ENCODE data around the gene SLC8A1.

Gene SLC8A1

GRCh38 chr2:40155728-40156127 is 296.2 kb downstream of the SLC8A1 start:
- DNase-seq (ENCODE audit: low spot score), result no peak

- DNase-seq (ENCODE audit: low spot score), result no peak
These were observed 301.6 kb downstream of the SLC8A1 start for GRCh38 chr2:40150266-40150665.

- DNase-seq (ENCODE audit: low spot score), result no peak
These were observed 303.6 kb downstream of the SLC8A1 start for GRCh38 chr2:40148334-40148733.

- DNase-seq (ENCODE audit: low spot score), result no peak
These were observed 304.5 kb downstream of the SLC8A1 start for GRCh38 chr2:40147360-40147759.

GRCh38 chr2:40144022-40144421 is 307.9 kb downstream of the SLC8A1 start:
- DNase-seq (ENCODE audit: low spot score), result no peak

DNA sequence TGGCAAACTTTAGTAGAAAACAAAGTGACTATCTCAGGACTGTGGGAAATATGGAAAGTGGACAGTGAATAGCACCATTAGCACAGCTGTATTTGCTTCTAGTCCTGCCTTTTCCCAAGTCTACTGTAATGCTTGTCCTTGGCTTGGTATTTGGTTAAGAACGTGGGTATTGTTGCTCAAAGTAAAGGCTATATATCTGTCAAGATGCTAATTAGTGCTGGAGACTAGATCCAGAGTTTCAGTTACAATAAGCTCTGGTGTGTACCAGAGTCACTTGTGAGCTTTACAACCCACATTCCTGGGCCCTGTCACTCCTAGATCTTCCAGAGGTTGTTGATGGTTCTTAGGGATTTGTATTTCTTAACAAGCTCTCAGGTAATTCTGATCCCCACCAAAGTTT is 313.6 kb downstream of the SLC8A1 start:
- no peak for DNase-seq (ENCODE audit: low spot score)

GRCh38 chr2:40131081-40131704 is 320.7 kb downstream of the SLC8A1 start:
- DNase-seq (ENCODE audit: low spot score), result no peak

DNA sequence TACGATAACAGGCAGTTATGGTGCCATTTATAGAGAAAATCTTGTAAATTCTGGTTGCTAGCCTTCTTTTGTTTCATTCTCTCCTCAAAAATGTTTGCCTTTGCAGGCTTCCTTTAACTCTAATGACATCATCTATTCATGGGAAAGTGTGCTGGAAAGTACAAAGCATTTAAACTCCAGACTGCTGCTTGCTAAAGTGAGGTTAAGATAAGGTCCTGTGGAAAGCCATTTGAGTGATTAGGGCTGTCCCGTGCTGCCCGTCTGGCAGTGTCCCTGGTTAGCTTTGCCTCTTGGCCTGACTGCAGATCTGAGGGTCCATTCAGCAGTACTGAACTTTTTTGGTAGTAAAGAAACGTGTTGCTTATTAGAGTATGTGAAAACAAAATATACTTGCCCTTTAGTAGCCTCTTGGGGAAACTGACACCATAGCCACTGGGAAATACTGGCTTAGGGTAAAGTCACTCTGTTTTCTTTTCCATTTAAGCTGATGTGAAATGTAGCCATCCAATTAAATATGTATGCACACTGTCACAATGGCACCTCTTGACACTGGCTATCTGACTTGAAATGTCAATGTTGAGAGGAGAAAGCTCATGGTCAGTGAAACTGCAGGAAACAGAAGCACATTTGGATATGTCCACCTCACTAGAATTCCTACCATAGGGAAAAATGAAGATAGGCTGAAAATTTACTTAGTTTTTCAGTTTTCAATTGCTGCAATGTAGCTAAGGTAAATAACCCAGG is 321.5 kb downstream of the SLC8A1 start:
- DNase-seq (ENCODE audit: low spot score), result no peak

GRCh38 chr2:40129725-40130124 is 322.2 kb downstream of the SLC8A1 start:
- no peak for DNase-seq (ENCODE audit: low spot score)

GRCh38 chr2:40128796-40129195 is 323.1 kb downstream of the SLC8A1 start:
- DNase-seq (ENCODE audit: low spot score), result no peak

DNA sequence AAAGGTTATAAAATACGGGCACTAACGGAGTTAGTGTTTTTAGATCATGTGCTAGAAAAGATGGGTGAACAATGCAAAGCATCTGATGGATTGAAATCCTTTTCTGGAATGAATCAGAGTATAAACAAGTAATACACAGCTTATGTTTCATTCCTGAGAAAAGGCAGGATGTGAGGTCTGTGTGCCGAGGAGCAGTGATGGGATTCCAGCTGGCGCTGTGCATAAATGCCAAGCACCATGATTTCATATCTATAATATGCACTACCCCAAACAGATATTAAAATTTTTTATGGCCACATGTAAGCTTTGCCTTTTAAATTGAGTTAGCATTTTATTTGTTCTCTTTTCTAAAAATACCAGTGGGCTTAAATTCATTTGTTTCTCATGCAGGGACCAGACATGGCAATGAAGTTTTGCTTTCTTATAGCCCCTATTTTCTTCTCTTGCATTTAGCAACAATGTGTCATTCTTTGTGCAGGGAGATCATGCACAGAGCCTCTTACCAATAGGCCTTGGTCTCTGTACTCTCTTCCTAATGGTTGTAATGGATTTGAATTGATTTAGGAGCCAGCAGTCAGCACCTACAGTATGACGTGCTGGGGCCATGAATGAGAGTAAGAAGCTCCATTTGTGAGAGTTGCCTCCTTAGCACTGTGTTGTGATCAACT is 323.9 kb downstream of the SLC8A1 start:
- DNase-seq (ENCODE audit: low spot score), result no peak

DNA sequence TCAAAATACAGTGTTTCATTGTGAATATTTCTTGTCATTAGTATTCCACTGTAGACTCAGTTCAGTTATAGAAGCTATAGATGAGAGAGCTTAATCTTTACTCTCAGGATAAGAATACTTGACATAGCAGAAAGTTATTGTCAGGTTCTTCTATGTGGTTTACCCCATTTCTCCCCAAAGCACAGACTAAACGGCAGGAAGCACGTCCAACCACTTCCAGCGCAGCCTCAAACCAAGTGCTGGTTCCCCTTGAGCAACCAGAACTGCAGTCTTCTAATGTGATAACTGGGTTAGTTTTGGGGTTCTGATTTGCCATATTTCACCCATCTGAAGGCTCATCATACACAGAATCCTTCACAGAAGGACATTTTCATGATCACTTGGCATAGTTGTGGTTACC is 324.7 kb downstream of the SLC8A1 start:
- DNase-seq (ENCODE audit: low spot score), result no peak

DNA sequence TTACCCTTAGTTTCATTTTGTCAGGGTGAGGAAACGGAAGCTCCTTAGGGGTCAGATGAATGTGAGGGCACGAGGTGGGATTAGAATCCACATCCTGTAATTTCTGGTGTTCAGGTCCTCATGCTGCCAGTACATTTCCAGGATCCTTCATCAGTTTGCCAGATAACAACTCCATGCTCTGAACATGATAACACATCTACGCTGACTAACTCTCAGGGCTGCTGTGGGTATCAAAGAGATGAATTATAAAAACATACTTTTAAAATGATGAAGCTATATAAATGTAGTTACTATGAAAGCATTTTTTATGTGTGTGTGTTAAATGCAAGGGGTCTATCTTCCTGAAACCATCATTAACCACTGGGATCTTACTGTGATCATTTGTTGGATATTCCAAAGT is 325.9 kb downstream of the SLC8A1 start:
- no peak for DNase-seq (ENCODE audit: low spot score)

GRCh38 chr2:40123746-40124145 is 328.1 kb downstream of the SLC8A1 start:
- no peak for DNase-seq (ENCODE audit: low spot score)

GRCh38 chr2:40123326-40123725 is 328.6 kb downstream of the SLC8A1 start:
- DNase-seq (ENCODE audit: low spot score), result no peak

DNA sequence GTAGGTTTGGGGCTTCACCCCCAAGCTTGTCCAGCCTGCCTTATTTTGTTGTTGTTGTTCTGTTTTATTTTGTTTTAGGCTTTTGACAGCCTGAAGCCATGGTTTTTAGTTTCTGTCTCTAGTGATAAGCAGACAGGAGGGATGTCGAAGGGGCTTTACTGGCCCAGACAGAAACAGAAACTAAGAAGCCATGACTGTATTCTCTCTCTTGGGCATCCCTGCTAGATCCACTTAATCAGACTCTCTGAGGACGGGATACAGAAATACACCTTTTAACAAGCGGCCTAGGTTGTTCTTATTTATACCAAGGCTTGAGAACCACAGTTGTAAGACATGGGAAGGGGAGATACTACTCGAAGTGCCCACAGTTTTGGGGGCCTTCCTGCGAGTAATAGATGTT is 330.9 kb downstream of the SLC8A1 start:
- DNase-seq (ENCODE audit: low spot score), result no peak

DNA sequence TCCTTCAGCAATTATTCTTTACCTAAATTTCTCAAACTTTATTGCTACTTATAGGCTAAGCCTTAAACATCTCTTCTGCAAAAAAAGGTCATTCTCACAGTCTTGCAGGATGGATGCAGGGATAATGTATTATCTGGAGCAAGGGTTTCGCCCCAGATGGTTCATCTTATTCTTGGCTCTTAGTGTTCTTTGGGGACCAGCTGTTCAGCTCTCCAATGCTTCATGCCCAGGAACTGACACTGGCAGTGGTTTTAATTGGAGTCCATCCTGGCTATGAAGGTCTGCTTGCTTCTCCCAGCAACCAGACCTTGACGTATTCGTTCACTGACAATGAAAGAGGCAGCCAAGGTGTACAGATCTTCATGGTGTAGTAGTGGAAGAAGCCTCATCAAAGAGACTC is 331.9 kb downstream of the SLC8A1 start:
- no peak for DNase-seq (ENCODE audit: low spot score)

DNA sequence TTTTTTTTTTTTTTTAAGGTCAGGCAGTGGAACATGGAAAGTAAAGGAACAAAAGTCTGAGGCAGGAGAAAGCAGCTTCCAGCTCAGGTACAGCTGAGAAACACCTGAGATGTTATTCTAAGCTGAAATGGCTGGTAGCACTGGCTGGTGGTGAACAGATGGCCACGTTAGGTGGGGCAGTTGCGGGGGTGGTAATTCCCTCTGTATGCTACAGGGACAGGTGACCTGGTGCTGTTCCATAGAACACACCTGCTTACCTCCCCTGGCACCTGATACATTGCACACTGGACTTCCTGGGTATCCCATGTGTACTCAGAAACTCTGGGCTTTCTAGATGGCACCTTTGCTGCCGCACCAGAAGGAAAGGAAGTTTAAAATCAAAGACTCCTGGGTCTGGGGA is 333.3 kb downstream of the SLC8A1 start:
- DNase-seq (ENCODE audit: low spot score), result no peak

DNA sequence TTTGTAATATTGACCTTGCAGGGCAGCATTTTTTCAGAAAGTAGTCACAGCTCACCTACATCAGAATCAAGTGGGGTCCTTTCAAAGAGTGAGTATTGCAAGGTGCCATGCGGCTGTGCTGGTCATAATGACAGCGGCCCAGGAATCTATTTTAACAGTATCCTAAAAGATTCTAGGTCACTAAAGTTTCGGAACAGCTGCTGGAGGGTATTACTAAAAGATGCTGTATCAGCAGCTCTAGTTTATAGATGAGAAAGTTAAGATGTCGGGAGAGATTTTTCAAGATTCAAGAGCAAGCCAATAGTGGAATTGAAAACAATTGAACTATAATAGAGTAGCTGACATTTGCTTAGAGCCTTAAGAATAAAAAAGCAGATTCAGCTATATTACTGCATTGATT is 336.0 kb downstream of the SLC8A1 start:
- DNase-seq (ENCODE audit: low spot score), result no peak

DNA sequence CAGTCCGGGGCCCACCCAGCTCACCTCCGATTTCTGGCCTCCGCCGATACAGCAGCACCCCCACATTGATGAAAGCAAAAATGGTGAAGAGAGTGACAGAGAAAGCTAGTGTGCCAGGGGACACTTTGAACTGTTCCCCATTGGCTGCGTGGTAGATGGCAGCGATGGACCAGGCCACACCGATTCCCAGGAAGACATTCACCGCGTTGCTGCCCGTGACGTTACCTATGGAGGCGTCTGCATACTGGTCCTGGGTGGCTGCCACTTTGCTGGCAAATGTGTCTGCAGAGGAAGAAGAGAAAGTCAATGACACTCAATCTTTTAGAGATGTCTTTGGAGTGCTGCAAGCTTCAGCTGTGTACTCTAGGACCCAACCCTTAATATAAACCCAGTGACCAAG is 336.5 kb downstream of the SLC8A1 start:
- DNase-seq (ENCODE audit: low spot score), result no peak

DNA sequence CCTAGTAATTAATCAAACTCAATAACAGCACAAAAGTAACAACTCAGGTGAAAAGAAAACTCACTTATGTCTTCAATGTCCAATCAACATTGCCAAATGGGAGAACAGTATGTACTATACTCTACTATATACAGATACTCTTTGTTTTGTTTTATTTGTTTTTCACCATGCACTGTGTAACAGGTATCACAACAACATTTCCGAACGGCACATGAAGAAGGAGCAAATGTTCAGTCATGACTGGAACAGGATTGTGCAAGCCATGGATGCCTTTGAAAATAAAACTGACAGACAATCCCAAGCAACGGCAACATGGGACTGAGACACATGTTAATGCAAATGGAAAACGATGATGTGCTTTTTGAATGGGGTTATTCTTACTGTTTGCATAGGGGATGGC is 337.9 kb downstream of the SLC8A1 start:
- no peak for DNase-seq (ENCODE audit: low spot score)

DNA sequence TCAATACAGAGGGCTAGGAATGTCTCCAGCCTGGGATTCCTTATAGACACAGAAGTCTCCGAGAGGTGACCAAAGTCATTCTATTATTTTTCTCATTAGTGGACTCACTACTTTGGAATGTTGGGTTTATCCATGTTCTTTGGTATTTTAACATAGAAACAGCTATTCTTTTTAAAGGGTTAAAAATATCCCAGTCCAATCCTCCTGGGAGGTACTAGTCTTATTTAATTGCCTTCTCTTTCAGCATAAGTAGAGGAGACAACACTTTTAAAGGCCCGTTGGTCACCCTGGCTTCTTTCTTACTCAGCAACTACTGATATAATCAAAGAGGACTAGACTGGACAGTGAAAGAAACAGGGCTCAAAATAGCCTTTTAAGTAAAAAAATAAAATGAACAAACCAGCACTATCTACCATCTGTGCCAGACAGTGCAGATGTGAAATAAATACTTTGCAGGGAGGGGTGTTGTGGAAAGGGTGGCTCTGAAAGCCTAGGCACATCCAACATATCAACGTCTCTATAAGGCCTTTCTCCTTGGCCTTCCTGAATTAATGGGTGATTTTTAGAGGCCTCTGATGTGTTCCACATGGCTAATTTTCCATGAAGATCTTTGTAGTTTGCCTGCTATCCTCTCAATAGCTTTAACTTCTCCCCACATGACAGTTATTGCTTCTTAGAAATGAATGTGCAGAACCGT is 338.5 kb downstream of the SLC8A1 start:
- DNase-seq (ENCODE audit: low spot score), result no peak

GRCh38 chr2:40109381-40109780 is 342.5 kb downstream of the SLC8A1 start:
- DNase-seq (ENCODE audit: low spot score), result no peak

All from HuH-7.5 (cell line).